ENCODE measurements around the gene ASPDH.

DNA sequence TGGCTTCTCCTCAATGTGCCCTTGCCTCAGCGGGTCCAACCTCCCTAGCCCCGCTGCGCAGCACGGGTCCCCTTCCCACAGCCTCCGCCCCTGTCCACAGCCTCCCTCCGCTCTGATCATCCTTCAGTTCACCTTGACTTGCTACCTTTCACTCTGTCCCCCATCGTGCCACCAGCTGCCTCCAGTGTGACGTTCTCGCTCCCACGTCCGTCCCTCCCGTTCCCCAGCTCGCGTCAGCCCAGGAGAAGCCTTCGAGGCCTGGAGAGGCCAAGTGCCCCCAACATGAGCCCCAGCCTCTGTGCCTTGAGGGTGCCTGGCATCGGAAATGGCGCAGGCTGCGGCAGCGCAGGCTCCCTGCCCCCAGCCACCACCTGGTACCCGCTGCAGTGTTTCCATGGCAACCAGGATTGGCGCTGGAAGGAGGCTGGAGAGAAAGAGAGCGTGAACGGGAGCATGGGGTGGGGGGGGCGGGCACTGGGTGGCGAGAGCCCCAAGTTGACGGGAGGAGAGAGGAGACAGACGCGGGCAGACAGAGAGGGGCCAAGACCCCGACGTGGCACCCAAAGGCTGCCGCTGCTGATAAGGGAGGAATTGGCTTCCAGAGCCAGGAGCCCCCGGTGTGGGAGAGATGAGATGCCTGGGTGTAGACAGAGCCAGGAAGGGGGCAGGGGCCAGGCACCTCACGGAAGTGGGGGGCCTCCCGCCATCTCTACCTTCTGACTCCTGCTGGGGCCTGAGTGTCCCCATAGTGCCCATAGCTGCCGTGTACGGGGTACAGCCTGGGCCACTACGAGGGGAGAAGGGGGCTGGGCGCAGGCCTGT is 844 bp upstream of the ASPDH start:
- TF ChIP-seq, protein P1, sequence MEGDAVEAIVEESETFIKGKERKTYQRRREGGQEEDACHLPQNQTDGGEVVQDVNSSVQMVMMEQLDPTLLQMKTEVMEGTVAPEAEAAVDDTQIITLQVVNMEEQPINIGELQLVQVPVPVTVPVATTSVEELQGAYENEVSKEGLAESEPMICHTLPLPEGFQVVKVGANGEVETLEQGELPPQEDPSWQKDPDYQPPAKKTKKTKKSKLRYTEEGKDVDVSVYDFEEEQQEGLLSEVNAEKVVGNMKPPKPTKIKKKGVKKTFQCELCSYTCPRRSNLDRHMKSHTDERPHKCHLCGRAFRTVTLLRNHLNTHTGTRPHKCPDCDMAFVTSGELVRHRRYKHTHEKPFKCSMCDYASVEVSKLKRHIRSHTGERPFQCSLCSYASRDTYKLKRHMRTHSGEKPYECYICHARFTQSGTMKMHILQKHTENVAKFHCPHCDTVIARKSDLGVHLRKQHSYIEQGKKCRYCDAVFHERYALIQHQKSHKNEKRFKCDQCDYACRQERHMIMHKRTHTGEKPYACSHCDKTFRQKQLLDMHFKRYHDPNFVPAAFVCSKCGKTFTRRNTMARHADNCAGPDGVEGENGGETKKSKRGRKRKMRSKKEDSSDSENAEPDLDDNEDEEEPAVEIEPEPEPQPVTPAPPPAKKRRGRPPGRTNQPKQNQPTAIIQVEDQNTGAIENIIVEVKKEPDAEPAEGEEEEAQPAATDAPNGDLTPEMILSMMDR (IDR thresholded peaks at IDR 0.05) = no peak
- TF ChIP-seq POLR2AphosphoS5 (IDR thresholded peaks at IDR 0.05) (no peak), POLR2A (IDR thresholded peaks at IDR 0.05) (no peak)

All from gastroesophageal sphincter (tissue), 3 donors.